GM23338 (cell line): ENCODE results near the gene RGS16. TPM values are rescaled to one million over a fixed set of nuclear protein-coding genes. Genes with fewer than 3 reads are reported as not detected.

Source experiments
- ATAC-seq: fragments of 200-7000 bp; cut with Tn5 transposase; 3 replicates; pipeline ENCODE4 v1.9.1; 2020
- DNase-seq: peaks from one replicate; pipeline ENCODE4 v3.0.0-alpha.2; 2015; ENCODE audit warnings: low spot score
- H2AFZ ChIP-seq: fragments of 200-600 bp; sonication (generic); 2 replicates; pipeline ENCODE4 v1.8.0; 2016; ENCODE audit warnings: antibody characterized with exemption, mild to moderate bottlenecking, moderate library complexity
- H3F3A ChIP-seq: fragments of 200-600 bp; sonication (generic); replicated peaks from 2 replicates; pipeline ENCODE4 v1.8.0; 2017; ENCODE audit warnings: antibody characterized with exemption, mixed run types, low read depth
- H3K27ac ChIP-seq: fragments of 200-600 bp; sonication (generic); 2 replicates; pipeline ENCODE4 v1.6.1; 2016; ENCODE audit warnings: low read depth
- H3K27me3 ChIP-seq: fragments of 200-600 bp; sonication (generic); 2 replicates; pipeline ENCODE4 v1.8.0; 2016; ENCODE audit warnings: mild to moderate bottlenecking, mixed run types, moderate library complexity; ENCODE audit not compliant: insufficient read depth
- H3K36me3 ChIP-seq: fragments of 200-600 bp; sonication (generic); 2 replicates; pipeline ENCODE4 v1.8.0; 2016; ENCODE audit warnings: mild to moderate bottlenecking; ENCODE audit not compliant: insufficient read depth
- H3K4me1 ChIP-seq: fragments of 200-600 bp; sonication (generic); 2 replicates; pipeline ENCODE4 v1.8.0; 2016; ENCODE audit warnings: mild to moderate bottlenecking, moderate library complexity; ENCODE audit not compliant: insufficient read depth
- H3K4me2 ChIP-seq: fragments of 200-600 bp; sonication (generic); 2 replicates; pipeline ENCODE4 v1.7.1; 2017; ENCODE audit warnings: mixed run types
- H3K4me3 ChIP-seq: fragments of 200-600 bp; sonication (generic); 2 replicates; pipeline ENCODE4 v1.6.1; 2016; ENCODE audit warnings: mixed run types
- H3K79me2 ChIP-seq: fragments of 200-600 bp; sonication (generic); replicated peaks from 2 replicates; pipeline ENCODE4 v1.8.0; 2017; ENCODE audit warnings: mild to moderate bottlenecking; ENCODE audit not compliant: insufficient read depth
- H3K9me2 ChIP-seq: fragments of 200-600 bp; sonication (generic); 2 replicates; pipeline ENCODE4 v1.8.0; 2017; ENCODE audit not compliant: insufficient read depth
- H4K20me1 ChIP-seq: fragments of 200-600 bp; sonication (generic); replicated peaks from 2 replicates; pipeline ENCODE4 v1.8.0; 2017; ENCODE audit warnings: mild to moderate bottlenecking; ENCODE audit not compliant: insufficient read depth
- H3K27ac Mint-ChIP-seq: 2 replicates; pipeline ENCODE4 v1.8.0; 2020; ENCODE audit warnings: inconsistent platforms, mild to moderate bottlenecking, moderate library complexity, mixed read lengths
- H3K27me3 Mint-ChIP-seq: 3 replicates; pipeline ENCODE4 v1.8.0; 2022; ENCODE audit warnings: low read depth, mild to moderate bottlenecking, moderate library complexity, mixed read lengths, inconsistent platforms; ENCODE audit not compliant: insufficient read depth, poor library complexity
- H3K36me3 Mint-ChIP-seq: 3 replicates; pipeline ENCODE4 v1.8.0; 2021; ENCODE audit warnings: low read depth, mild to moderate bottlenecking, inconsistent platforms, moderate library complexity, mixed read lengths
- H3K4me1 Mint-ChIP-seq: 3 replicates; pipeline ENCODE4 v1.8.0; 2020; ENCODE audit warnings: mild to moderate bottlenecking, inconsistent platforms, mixed read lengths
- H3K4me3 Mint-ChIP-seq: 3 replicates; pipeline ENCODE4 v1.8.0; 2021; ENCODE audit warnings: moderate library complexity, mild to moderate bottlenecking, inconsistent platforms, mixed read lengths
- H3K9me3 Mint-ChIP-seq: 3 replicates; pipeline ENCODE4 v1.8.0; 2020; ENCODE audit warnings: moderate library complexity, mild to moderate bottlenecking, inconsistent platforms, mixed read lengths
- CREB1 ChIP-seq: fragments of 250-450 bp; sonication (Bioruptor Pico); IDR thresholded peaks from 2 replicates; pipeline ENCODE4 v1.5.0; 2020; ENCODE audit warnings: low read depth, mild to moderate bottlenecking, moderate library complexity
- EZH2 ChIP-seq: fragments of 200-600 bp; sonication (generic); IDR thresholded peaks from one replicate; pipeline ENCODE4 v1.8.0; 2017; ENCODE audit warnings: antibody characterized with exemption, mild to moderate bottlenecking, low read depth; ENCODE audit not compliant: unreplicated experiment
- EZH2phosphoT487 ChIP-seq: fragments of 200-600 bp; sonication (generic); IDR thresholded peaks from one replicate; pipeline ENCODE4 v1.8.1; 2018; ENCODE audit warnings: antibody characterized with exemption; ENCODE audit not compliant: unreplicated experiment
- JUNB ChIP-seq: IDR thresholded peaks from one replicate; pipeline ENCODE4 v1.6.1; 2016; ENCODE audit warnings: antibody characterized with exemption; ENCODE audit not compliant: unreplicated experiment
- NANOG ChIP-seq: IDR thresholded peaks from 2 replicates; pipeline ENCODE4 v1.6.1; 2016; ENCODE audit warnings: antibody characterized with exemption, borderline replicate concordance
- STAT1 ChIP-seq: IDR thresholded peaks from one replicate; pipeline ENCODE4 v1.6.1; 2016; ENCODE audit warnings: antibody characterized with exemption; ENCODE audit not compliant: unreplicated experiment
- ZNF114 ChIP-seq: fragments of 250-450 bp; sonication (Bioruptor Pico); IDR thresholded peaks from 2 replicates; pipeline ENCODE4 v1.5.0; 2020; ENCODE audit warnings: mild to moderate bottlenecking, moderate library complexity
- polyA plus RNA-seq: library from polyadenylated mRNA; unstranded; fragments of >200 nt; fragmentation: Nextera tagmentation; extraction: Ambion mirVana; gene quantifications from 2 replicates; pipeline ENCODE4 v1.2.1, GENCODE V29; 2016
- total RNA-seq: library from RNA; depleted of rRNA; stranded (reverse); fragments of >200 nt; shearing (Covaris generic); gene quantifications from 2 replicates; pipeline ENCODE4 v1.2.3, GENCODE V29; 2014
- TF ChIP-seq, protein P1 (sequence below): IDR thresholded peaks from one replicate; pipeline ENCODE4 v1.6.1; 2018; ENCODE audit warnings: antibody characterized with exemption; ENCODE audit not compliant: unreplicated experiment
- TF ChIP-seq, protein P2 (sequence below), 2 experiments: fragments of 200-600 bp in 1 of 2; sonication (generic) in 1 of 2; conservative IDR thresholded peaks; 2 replicates each; pipeline versions ENCODE4 v1.5.1 to v1.6.1; 2016 to 2017; ENCODE audit warnings: antibody characterized with exemption in 2 of 2, low read depth in 2 of 2, mild to moderate bottlenecking in 2 of 2, moderate library complexity in 1 of 2
- TF ChIP-seq, protein P3 (sequence below): IDR thresholded peaks from 2 replicates; pipeline ENCODE4 v1.6.1; 2016; ENCODE audit warnings: antibody characterized with exemption

The RGS16 gene
- total and polyA plus RNA-seq, 2 experiments from 2014 or later, result 15.4 to 31.6 TPM

DNA sequence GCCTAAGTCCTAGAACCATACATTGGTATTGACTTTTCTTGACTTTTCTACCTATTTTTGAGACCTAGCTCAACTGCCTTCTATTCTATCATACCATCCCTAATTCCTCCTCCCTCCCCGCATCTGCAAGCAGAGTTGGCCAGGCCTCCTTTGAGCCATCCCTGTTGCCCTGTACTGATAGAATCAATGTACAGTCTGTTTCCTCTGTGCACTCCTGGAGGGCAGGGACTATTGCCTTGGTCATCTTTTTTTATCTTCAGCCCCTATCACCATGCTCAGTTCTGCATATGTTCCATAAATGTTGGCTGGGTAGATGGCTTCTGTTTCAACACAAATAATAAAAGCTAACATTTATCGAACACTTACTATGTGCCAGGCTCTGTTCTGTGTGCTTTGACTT is 4.0 kb upstream of the RGS16 start:
- peaks cover 36% of the 10 kb centered on the region for H3K27me3 Mint-ChIP-seq
- H3K79me2 ChIP-seq, result peaks cover 7% of the 10 kb centered on the region
- no peaks in the 10 kb centered on the region for H3F3A ChIP-seq
- no peak overlapping the region for H2AFZ ChIP-seq
- no peak overlapping the region for H3K27ac ChIP-seq
- no peak overlapping the region for H3K4me2 ChIP-seq
- H3K4me3 ChIP-seq, result no peak overlapping the region
- H3K36me3 Mint-ChIP-seq, result peaks cover 4% of the 10 kb centered on the region; the same call in 1 of the 3 replicates
- no peak overlapping the region for H3K4me3 Mint-ChIP-seq
- peaks cover 46% of the 10 kb centered on the region for H3K27me3 ChIP-seq
- H3K9me2 ChIP-seq, result no peaks in the 10 kb centered on the region
- H4K20me1 ChIP-seq, result no peaks in the 10 kb centered on the region
- no peak for TF ChIP-seq EZH2
- no peak for TF ChIP-seq CREB1 (CRISPR knock-in tag)
- TF ChIP-seq, protein P1, sequence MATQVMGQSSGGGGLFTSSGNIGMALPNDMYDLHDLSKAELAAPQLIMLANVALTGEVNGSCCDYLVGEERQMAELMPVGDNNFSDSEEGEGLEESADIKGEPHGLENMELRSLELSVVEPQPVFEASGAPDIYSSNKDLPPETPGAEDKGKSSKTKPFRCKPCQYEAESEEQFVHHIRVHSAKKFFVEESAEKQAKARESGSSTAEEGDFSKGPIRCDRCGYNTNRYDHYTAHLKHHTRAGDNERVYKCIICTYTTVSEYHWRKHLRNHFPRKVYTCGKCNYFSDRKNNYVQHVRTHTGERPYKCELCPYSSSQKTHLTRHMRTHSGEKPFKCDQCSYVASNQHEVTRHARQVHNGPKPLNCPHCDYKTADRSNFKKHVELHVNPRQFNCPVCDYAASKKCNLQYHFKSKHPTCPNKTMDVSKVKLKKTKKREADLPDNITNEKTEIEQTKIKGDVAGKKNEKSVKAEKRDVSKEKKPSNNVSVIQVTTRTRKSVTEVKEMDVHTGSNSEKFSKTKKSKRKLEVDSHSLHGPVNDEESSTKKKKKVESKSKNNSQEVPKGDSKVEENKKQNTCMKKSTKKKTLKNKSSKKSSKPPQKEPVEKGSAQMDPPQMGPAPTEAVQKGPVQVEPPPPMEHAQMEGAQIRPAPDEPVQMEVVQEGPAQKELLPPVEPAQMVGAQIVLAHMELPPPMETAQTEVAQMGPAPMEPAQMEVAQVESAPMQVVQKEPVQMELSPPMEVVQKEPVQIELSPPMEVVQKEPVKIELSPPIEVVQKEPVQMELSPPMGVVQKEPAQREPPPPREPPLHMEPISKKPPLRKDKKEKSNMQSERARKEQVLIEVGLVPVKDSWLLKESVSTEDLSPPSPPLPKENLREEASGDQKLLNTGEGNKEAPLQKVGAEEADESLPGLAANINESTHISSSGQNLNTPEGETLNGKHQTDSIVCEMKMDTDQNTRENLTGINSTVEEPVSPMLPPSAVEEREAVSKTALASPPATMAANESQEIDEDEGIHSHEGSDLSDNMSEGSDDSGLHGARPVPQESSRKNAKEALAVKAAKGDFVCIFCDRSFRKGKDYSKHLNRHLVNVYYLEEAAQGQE, result no peak
- TF ChIP-seq EZH2phosphoT487, result no peak
- TF ChIP-seq, protein P2, sequence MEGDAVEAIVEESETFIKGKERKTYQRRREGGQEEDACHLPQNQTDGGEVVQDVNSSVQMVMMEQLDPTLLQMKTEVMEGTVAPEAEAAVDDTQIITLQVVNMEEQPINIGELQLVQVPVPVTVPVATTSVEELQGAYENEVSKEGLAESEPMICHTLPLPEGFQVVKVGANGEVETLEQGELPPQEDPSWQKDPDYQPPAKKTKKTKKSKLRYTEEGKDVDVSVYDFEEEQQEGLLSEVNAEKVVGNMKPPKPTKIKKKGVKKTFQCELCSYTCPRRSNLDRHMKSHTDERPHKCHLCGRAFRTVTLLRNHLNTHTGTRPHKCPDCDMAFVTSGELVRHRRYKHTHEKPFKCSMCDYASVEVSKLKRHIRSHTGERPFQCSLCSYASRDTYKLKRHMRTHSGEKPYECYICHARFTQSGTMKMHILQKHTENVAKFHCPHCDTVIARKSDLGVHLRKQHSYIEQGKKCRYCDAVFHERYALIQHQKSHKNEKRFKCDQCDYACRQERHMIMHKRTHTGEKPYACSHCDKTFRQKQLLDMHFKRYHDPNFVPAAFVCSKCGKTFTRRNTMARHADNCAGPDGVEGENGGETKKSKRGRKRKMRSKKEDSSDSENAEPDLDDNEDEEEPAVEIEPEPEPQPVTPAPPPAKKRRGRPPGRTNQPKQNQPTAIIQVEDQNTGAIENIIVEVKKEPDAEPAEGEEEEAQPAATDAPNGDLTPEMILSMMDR (conservative IDR thresholded peaks at IDR 0.05; ENCODE audit: low read depth in 2 of 2), result no peak
- TF ChIP-seq, protein P3, sequence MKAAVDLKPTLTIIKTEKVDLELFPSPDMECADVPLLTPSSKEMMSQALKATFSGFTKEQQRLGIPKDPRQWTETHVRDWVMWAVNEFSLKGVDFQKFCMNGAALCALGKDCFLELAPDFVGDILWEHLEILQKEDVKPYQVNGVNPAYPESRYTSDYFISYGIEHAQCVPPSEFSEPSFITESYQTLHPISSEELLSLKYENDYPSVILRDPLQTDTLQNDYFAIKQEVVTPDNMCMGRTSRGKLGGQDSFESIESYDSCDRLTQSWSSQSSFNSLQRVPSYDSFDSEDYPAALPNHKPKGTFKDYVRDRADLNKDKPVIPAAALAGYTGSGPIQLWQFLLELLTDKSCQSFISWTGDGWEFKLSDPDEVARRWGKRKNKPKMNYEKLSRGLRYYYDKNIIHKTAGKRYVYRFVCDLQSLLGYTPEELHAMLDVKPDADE, result no peak
- DNase-seq (no peak), ATAC-seq (no peak)
- no peaks in the 10 kb centered on the region for H3K36me3 ChIP-seq
- no peak overlapping the region for H3K27ac Mint-ChIP-seq
- H3K9me3 Mint-ChIP-seq, result no peaks in the 10 kb centered on the region
- peaks cover 36% of the 10 kb centered on the region for H3K4me1 ChIP-seq
- peaks cover 31% of the 10 kb centered on the region for H3K4me1 Mint-ChIP-seq

DNA sequence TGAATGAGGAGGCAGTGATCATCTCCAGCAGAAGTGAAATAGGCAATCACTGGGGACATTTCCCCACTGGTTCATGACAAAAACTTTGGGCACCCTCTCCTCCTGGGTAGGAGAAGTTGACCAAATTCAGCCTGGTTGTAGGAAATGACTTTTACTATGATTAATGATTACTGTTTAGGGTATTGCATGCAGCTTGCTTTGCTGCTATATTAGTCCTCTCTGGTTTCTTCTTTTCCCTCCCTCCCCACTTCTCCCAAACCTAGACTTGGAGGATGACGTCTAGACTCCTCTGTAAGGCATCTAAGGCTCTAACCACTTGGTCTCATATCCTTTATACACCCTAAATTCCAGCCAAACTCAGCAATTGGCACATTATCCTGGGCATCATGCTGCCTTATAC is 3.4 kb upstream of the RGS16 start:
- no peak overlapping the region for H2AFZ ChIP-seq
- H3K36me3 Mint-ChIP-seq, result peaks cover 4% of the 10 kb centered on the region; the same call in 1 of the 3 replicates
- H3K27me3 Mint-ChIP-seq, result peaks cover 33% of the 10 kb centered on the region
- no peak overlapping the region for H3K27ac Mint-ChIP-seq
- H3K36me3 ChIP-seq, result no peaks in the 10 kb centered on the region
- H3K4me1 ChIP-seq, result peaks cover 36% of the 10 kb centered on the region
- H3K4me3 ChIP-seq, result no peak overlapping the region
- H3K27ac ChIP-seq, result no peak overlapping the region
- DNase-seq, result no peak
- H3K4me1 Mint-ChIP-seq, result peaks cover 24% of the 10 kb centered on the region
- no peaks in the 10 kb centered on the region for H4K20me1 ChIP-seq
- no peak overlapping the region for H3K4me3 Mint-ChIP-seq
- no peaks in the 10 kb centered on the region for H3K9me3 Mint-ChIP-seq
- ATAC-seq, result no peak
- H3K9me2 ChIP-seq, result no peaks in the 10 kb centered on the region
- peaks cover 46% of the 10 kb centered on the region for H3K27me3 ChIP-seq
- H3K79me2 ChIP-seq, result peaks cover 13% of the 10 kb centered on the region
- H3K4me2 ChIP-seq, result no peak overlapping the region
- H3F3A ChIP-seq, result no peaks in the 10 kb centered on the region
- TF ChIP-seq ZNF114 (CRISPR knock-in tag) (no peak), EZH2phosphoT487 (no peak), NANOG (no peak), STAT1 (no peak), JUNB (no peak), CREB1 (CRISPR knock-in tag) (no peak)
- TF ChIP-seq, protein P2 (conservative IDR thresholded peaks at IDR 0.05; ENCODE audit: low read depth in 2 of 2), result no peak
- TF ChIP-seq, protein P3, result no peak
